CD14-positive monocyte (primary cell): ENCODE results near the gene AMOTL1. TPM values are rescaled to one million over a fixed set of nuclear protein-coding genes. Genes with fewer than 3 reads are reported as not detected.

Source experiments
- DNase-seq, 3 donors: peaks; one replicate each; pipeline ENCODE4 v3.0.0-alpha.2; 2011 to 2022
- H2AFZ ChIP-seq: 2 replicates; pipeline ENCODE4 v1.6.0; 2012; ENCODE audit warnings: mild to moderate bottlenecking, low read depth, low read length, inconsistent platforms; ENCODE audit not compliant: insufficient read depth, poor library complexity, severe bottlenecking
- H3K27ac ChIP-seq, 2 donors: 1 replicate in 1 of 2; 2 replicates in 1 of 2; pipeline ENCODE4 v1.5.1; 2012 to 2013; ENCODE audit warnings: low read length in 2 of 2, control low read depth in 1 of 2, inconsistent platforms in 1 of 2, low read depth in 1 of 2, mild to moderate bottlenecking in 1 of 2
- H3K27me3 ChIP-seq, 2 donors: one replicate each; pipeline versions ENCODE4 v1.6.0 to v1.6.1; 2011 to 2013; ENCODE audit warnings: low read length in 2 of 2; ENCODE audit not compliant: control insufficient read depth in 2 of 2, insufficient read depth in 2 of 2
- H3K36me3 ChIP-seq, 2 donors: replicated peaks in 1 of 2; 1 replicate in 1 of 2; 2 replicates in 1 of 2; pipeline versions ENCODE4 v1.5.1 to v1.6.1; 2012 to 2013; ENCODE audit warnings: low read length in 2 of 2, control low read depth in 1 of 2, inconsistent platforms in 1 of 2, mild to moderate bottlenecking in 1 of 2; ENCODE audit not compliant: insufficient read depth in 2 of 2, control insufficient read depth in 1 of 2
- H3K4me1 ChIP-seq, 2 donors: 1 replicate in 1 of 2; 2 replicates in 1 of 2; pipeline versions ENCODE4 v1.5.1 to v1.6.1; 2012 to 2013; ENCODE audit warnings: low read length in 2 of 2, control low read depth in 1 of 2, inconsistent platforms in 1 of 2, mild to moderate bottlenecking in 1 of 2, moderate library complexity in 1 of 2; ENCODE audit not compliant: insufficient read depth in 2 of 2, control insufficient read depth in 1 of 2
- H3K4me2 ChIP-seq: replicated peaks from 2 replicates; pipeline ENCODE3; 2012; ENCODE audit warnings: low read length, moderate library complexity, mild to moderate bottlenecking; ENCODE audit not compliant: poor library complexity, severe bottlenecking; ENCODE audit errors: extremely low read depth
- H3K4me3 ChIP-seq, 3 experiments: fragments of 200-600 bp in 1 of 3; sonication (generic) in 1 of 3; replicated peaks in 1 of 3; 1 replicate in 2 of 3; 2 replicates in 1 of 3; pipeline ENCODE4 v1.5.1; 2011 to 2013; ENCODE audit warnings: low read length in 3 of 3, mild to moderate bottlenecking in 3 of 3, control low read depth in 2 of 3, low read depth in 2 of 3, inconsistent platforms in 1 of 3, moderate library complexity in 1 of 3
- H3K79me2 ChIP-seq: 2 replicates; pipeline ENCODE4 v1.6.0; 2012; ENCODE audit warnings: mild to moderate bottlenecking, control low read depth, inconsistent platforms, low read length, moderate library complexity; ENCODE audit not compliant: insufficient read depth
- H3K9ac ChIP-seq: 2 replicates; pipeline ENCODE4 v1.6.0; 2017; ENCODE audit warnings: low read length, mild to moderate bottlenecking; ENCODE audit not compliant: insufficient read depth, poor library complexity, severe bottlenecking
- H3K9me3 ChIP-seq, 2 donors: replicated peaks in 1 of 2; 1 replicate in 1 of 2; 2 replicates in 1 of 2; pipeline versions ENCODE4 v1.5.1 to v1.6.1; 2012 to 2013; ENCODE audit warnings: low read length in 2 of 2, control low read depth in 1 of 2; ENCODE audit not compliant: control insufficient read depth in 1 of 2, insufficient read depth in 1 of 2
- H4K20me1 ChIP-seq: 2 replicates; pipeline ENCODE4 v1.6.0; 2012; ENCODE audit warnings: mild to moderate bottlenecking, low read length, control low read depth, moderate library complexity; ENCODE audit not compliant: insufficient read depth
- H3K27ac Mint-ChIP-seq, 7 donors: one replicate each; pipeline ENCODE4 v1.8.0; 2020; ENCODE audit warnings: mild to moderate bottlenecking in 7 of 7, mixed read lengths in 7 of 7, moderate library complexity in 6 of 7, inconsistent platforms in 2 of 7
- H3K27me3 Mint-ChIP-seq, 3 donors: one replicate each; pipeline ENCODE4 v1.8.0; 2021 to 2022; ENCODE audit warnings: low read depth in 3 of 3, mild to moderate bottlenecking in 3 of 3, mixed read lengths in 3 of 3, moderate library complexity in 3 of 3, inconsistent platforms in 1 of 3
- H3K36me3 Mint-ChIP-seq, 2 donors: one replicate each; pipeline ENCODE4 v1.8.0; 2020; ENCODE audit warnings: mixed read lengths in 2 of 2, inconsistent platforms in 1 of 2, mild to moderate bottlenecking in 1 of 2
- H3K4me1 Mint-ChIP-seq: one replicate; pipeline ENCODE4 v1.8.0; 2020; ENCODE audit warnings: mild to moderate bottlenecking, mixed read lengths
- H3K4me3 Mint-ChIP-seq, 2 donors: one replicate each; pipeline ENCODE4 v1.8.0; 2020; ENCODE audit warnings: mild to moderate bottlenecking in 2 of 2, mixed read lengths in 2 of 2, moderate library complexity in 1 of 2
- H3K9me3 Mint-ChIP-seq, 7 donors: one replicate each; pipeline ENCODE4 v1.8.0; 2020 to 2022; ENCODE audit warnings: mixed read lengths in 7 of 7, mild to moderate bottlenecking in 6 of 7, moderate library complexity in 6 of 7, inconsistent platforms in 2 of 7
- CTCF ChIP-seq: fragments of 200-600 bp; IDR thresholded peaks from one replicate; pipeline ENCODE4 v1.8.0; 2022; ENCODE audit warnings: antibody characterized with exemption, mild to moderate bottlenecking
- WGBS: methylation state at CpG from one replicate; pipeline ENCODE4 v1.1.5; 2013; ENCODE audit warnings: missing lambda C conversion rate; ENCODE audit not compliant: insufficient coverage; 5-methylcytosine and 5-hydroxymethylcytosine counted together
- intact Hi-C, 2 donors: fragments of 100-400 bp; cut with micrococcal nuclease; formaldehyde crosslinking; loops; one replicate each; pipeline versions ENCODE4 v1.15.0 to v1.15.1; 2023
- polyA plus RNA-seq, 3 donors: library from polyadenylated mRNA; depleted of rRNA in 1 of 3; unstranded in 2 of 3; stranded (reverse) in 1 of 3; fragments of 300-500 nt in 2 of 3; fragments of >200 nt in 1 of 3; fragmentation: Illumina TruSeq in 2 of 3; gene quantifications; 1 replicate in 2 of 3; 2 replicates in 1 of 3; pipeline ENCODE4 v1.2.3, GENCODE V29; 2012 to 2021

The AMOTL1 gene
- polyA plus RNA-seq, 3 donors = 0.41 to 0.66 (median 0.46) TPM

GRCh38 chr11:94825031-94825430 lies 56.9 kb downstream of the AMOTL1 start:
- no peaks in the 10 kb centered on the region for H3K9me3 Mint-ChIP-seq
- no peaks in the 10 kb centered on the region for H3K4me1 Mint-ChIP-seq
- H3K4me3 Mint-ChIP-seq = no peak overlapping the region
- H3K27ac Mint-ChIP-seq = no peak overlapping the region
- H3K4me1 ChIP-seq = no peaks in the 10 kb centered on the region
- peaks cover 23 to 51% of the 10 kb centered on the region in 2 donors for H3K36me3 Mint-ChIP-seq
- intact Hi-C loops = no loop called here
- H3K36me3 ChIP-seq = peaks cover 0 to 10% of the 10 kb centered on the region in 2 donors
- no peak overlapping the region for H3K9ac ChIP-seq
- no peaks in the 10 kb centered on the region for H4K20me1 ChIP-seq
- H3K27me3 ChIP-seq = no peaks in the 10 kb centered on the region
- WGBS = 100% methylated on average over 3 of the region's 4 CpGs
- no peak overlapping the region for H3K4me2 ChIP-seq
- no peak for DNase-seq
- no peak for TF ChIP-seq CTCF
- H3K4me3 ChIP-seq = no peak overlapping the region
- H3K79me2 ChIP-seq = no peaks in the 10 kb centered on the region
- H3K9me3 ChIP-seq = no peaks in the 10 kb centered on the region
- no peak overlapping the region for H2AFZ ChIP-seq
- H3K27ac ChIP-seq = no peak overlapping the region
- no peaks in the 10 kb centered on the region for H3K27me3 Mint-ChIP-seq

- Histone ChIP-seq H4K20me1 (no peaks in the 10 kb centered on the region), H3K79me2 (no peaks in the 10 kb centered on the region), H2AFZ (no peak overlapping the region), H3K27me3 (no peaks in the 10 kb centered on the region), H3K9me3 (no peaks in the 10 kb centered on the region), H3K27ac (no peak overlapping the region), H3K4me1 (no peaks in the 10 kb centered on the region), H3K4me2 (no peak overlapping the region), H3K9ac (no peak overlapping the region), H3K4me3 (no peak overlapping the region), H3K36me3 (peaks cover 0 to 14% of the 10 kb centered on the region in 2 donors)
- H3K27ac Mint-ChIP-seq = no peak overlapping the region
- TF ChIP-seq CTCF = no peak
- intact Hi-C loops = no loop called here
- DNase-seq = no peak
- H3K9me3 Mint-ChIP-seq = no peaks in the 10 kb centered on the region
- H3K4me1 Mint-ChIP-seq = no peaks in the 10 kb centered on the region
- WGBS = no CpG with 5 or more reads among the region's 1 CpG
- peaks cover 27 to 51% of the 10 kb centered on the region in 2 donors for H3K36me3 Mint-ChIP-seq
- no peak overlapping the region for H3K4me3 Mint-ChIP-seq
- no peaks in the 10 kb centered on the region for H3K27me3 Mint-ChIP-seq
These were observed 57.3 kb downstream of the AMOTL1 start for GRCh38 chr11:94825481-94825880.
